GM18502 (cell line): ENCODE measurements around the gene KIAA1549.
A peak's percentile ranks its signal among the peaks of the same experiment; 100 is the strongest.

ENCODE experiments used
- ATAC-seq: cut with Tn5 transposase; IDR thresholded peaks from one replicate; pipeline ENCODE4 v1.9.1; 2021; ENCODE audit warnings: mild to moderate bottlenecking; ENCODE audit not compliant: unreplicated experiment, poor library complexity

The KIAA1549 gene

GRCh38 chr7:138916275-138916674, 64.9 kb downstream of the KIAA1549 start:
- ATAC-seq = no peak

- no peak for ATAC-seq
Measured at GRCh38 chr7:138913783-138914182, 67.4 kb downstream of the KIAA1549 start.

- no peak for ATAC-seq
Measured at GRCh38 chr7:138911007-138911406, 70.2 kb downstream of the KIAA1549 start.

DNA sequence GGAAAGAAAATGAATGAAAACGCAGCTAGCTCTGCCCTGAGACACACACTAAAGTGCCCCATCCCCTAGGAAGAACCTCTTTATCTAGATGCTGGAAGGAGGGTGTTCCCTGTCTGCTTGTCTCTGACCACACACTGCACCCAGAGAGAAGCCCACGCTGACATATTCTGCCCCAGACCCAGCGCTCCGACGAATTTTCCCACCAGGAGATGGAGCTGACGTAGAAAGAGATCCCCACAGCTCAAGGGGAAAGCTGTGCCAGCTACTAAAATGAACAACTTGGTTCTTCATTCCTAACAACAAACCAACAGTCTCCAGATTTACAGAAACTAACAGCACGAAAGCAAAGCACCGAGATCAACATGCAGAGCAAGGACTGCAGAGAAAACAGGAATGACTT, 73.3 kb downstream of the KIAA1549 start:
- no peak for ATAC-seq

- no peak for ATAC-seq
Measured at GRCh38 chr7:138907201-138907847, 73.9 kb downstream of the KIAA1549 start.

DNA sequence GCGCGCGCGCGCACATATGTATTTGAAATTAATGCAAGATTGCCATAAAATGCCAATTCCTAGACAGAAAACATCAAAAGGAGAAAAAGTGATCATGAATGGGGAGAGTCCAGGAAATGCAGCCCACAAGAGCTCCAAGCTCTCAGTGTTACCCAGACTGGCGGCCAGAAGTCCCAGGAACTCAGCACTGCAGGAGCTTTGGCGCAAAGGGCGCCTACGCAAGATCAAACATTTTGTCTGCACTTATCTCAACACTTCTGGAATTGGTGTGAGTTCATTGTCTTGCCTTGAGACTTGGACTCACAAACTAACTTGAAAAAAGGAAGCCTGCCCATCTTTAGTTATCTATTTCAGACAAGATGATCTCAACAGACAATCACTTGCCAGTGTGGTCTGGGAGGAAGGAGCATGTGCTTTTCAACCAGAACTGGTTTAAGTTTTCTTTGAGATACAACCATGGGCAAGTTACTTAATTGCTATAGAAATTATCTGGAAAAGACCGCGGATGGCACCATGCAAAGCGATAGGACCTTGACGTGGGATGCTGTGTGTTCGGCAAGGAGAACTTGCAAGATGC, 77.2 kb downstream of the KIAA1549 start:
- ATAC-seq = no peak

DNA sequence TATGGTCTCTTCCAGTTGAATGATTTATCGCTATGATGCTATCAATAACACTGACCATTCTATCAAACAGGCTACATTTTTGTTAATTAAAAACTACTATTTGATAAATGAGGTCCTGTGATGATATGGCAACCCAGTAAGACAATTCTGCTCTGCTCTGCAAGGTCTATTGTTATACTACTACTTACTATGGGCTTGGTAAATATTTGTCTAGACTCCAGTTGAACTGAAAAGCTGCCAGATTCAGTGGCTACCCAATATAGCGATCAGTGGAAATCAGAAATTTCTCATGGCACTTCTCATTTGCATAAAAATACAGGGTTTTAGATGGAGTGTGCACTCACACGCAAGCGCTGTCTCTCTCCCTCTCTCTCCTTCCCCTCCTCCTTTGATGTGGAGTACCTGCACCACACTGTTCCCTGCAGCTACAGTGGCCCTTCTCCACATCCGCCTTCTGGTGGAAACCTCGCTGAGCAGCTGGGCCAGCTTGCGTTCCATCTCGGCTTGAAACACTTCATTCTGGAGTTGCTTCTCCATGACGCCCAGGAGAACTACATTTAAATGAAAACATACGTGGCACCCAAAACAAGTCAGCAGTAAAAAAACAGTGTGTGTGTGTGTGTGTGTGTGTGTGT, 77.9 kb downstream of the KIAA1549 start:
- ATAC-seq = no peak

DNA sequence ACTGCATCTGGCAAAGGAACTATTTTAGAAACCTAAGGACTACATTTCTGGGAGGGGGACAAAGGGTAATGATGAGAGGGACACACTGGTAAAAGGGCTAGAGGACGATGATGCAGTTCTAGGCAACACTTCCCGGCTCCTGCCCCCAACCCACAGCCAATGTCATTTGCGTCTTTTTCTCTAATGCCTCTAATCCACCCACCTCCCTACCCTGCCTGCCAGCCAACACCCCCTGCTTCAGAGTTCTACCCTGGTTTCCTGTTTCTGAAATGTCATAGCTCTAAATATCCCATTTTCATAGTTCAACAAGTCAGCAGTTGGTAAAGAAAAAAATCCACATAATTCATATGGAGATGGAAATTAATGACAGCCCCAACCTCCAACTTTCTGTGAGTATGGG, 79.0 kb downstream of the KIAA1549 start:
- no peak for ATAC-seq

- no peak for ATAC-seq
Measured at GRCh38 chr7:138900035-138900828, 81.0 kb downstream of the KIAA1549 start.

- ATAC-seq = no peak
Measured at GRCh38 chr7:138898802-138899201, 82.4 kb downstream of the KIAA1549 start.

DNA sequence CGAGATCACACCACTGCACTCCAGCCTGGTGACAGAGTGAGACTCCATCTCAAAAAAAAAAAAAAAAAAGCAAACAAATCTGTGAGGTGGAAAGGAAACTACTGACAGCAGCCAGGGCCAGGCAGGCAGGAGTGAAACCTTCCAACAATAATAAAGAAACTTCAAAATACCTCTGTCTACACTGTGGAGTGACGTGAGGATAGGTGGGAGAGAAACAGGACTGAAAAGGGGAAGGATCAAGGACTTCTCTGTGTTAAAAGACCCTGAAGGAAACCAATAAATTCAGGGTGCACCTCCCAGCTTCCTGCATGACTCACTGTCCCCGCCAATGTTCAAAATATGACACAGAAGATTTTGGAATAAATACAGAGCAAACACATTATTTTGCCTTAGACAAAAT, 82.9 kb downstream of the KIAA1549 start:
- peak; percentile 72 for ATAC-seq

- no peak for ATAC-seq
Measured at GRCh38 chr7:138895679-138896078, 85.5 kb downstream of the KIAA1549 start.

DNA sequence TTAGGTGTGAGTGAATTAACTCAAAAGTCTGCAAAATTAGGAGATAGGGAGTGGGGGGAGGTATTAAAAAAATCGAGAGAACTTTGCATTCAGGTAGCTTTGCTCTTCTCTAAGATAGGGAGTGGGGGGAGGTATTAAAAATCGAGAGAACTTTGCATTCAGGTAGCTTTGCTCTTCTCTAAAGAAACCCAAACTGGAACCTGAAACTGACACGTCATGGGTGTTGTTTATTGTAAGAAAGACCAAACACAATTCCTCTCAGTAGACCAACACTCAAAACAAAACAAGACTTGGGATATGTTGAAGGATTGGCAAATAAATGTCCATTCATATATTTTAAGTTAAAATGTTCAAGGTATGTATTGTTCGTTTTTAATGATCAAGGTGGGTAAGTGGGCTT, 87.9 kb downstream of the KIAA1549 start:
- ATAC-seq = no peak

DNA sequence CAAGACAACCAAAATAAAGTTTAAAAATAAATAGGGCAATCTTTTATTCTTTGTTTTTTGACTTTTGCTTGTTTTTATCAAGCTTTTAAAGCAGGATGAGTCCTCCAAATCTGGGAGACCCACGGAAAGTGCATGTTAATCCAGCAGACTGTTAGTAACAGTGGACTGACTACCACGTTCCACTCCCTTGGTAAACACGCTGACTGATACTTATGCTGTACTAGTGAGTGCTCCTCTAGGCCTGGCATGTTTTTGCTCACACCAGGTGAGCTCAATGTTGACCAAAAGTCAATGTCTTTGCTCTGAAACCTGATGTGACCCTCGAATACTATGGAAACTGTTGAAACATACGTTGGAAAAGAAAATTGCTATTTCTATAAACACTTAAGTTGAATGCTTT, 88.4 kb downstream of the KIAA1549 start:
- no peak for ATAC-seq

DNA sequence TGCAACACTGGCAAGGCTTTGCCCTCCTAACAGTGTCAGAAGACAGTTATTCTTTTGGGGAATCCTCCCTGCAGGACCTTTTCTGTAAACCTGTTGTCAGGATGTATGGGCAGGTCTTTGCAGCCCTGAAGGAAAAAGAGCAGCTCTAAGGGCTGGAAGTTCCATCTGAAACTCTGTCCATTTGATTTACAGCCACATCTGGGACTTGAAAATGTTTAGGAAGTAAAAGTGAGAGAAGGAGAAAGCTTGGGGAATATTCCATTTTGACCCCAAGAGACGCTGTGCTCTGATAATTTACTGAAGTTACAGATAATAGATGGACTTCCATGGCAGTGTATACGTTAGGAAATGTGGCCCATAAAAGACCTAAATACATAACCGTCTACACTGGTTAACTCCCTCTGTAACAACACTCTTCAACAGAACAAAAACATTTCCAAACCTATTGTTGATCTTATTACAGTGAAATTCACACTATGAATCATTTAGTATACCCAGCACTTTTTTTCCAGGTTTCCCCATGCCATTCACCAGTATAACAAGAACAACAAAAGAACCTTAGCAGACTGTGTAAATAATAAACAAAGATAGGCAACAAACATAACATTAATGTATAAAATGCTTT, 89.1 kb downstream of the KIAA1549 start:
- no peak for ATAC-seq

DNA sequence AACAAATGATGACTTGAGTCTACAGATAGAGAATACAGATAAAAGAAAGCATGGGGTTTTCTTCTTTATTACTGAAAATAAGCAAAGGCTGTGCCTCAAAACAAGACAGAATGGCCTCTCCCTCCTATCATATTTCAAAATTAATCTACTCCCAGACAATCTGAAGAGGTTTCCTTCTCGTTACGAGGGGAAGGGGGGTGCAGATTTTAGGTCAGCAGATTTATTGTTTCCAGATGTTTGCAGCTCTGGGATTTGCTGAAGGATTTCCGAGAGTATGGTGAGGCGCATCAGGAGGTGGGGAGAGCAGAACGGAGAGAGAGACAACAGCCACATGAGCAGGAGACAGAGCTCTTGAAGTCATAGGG, 89.8 kb downstream of the KIAA1549 start:
- ATAC-seq = no peak

DNA sequence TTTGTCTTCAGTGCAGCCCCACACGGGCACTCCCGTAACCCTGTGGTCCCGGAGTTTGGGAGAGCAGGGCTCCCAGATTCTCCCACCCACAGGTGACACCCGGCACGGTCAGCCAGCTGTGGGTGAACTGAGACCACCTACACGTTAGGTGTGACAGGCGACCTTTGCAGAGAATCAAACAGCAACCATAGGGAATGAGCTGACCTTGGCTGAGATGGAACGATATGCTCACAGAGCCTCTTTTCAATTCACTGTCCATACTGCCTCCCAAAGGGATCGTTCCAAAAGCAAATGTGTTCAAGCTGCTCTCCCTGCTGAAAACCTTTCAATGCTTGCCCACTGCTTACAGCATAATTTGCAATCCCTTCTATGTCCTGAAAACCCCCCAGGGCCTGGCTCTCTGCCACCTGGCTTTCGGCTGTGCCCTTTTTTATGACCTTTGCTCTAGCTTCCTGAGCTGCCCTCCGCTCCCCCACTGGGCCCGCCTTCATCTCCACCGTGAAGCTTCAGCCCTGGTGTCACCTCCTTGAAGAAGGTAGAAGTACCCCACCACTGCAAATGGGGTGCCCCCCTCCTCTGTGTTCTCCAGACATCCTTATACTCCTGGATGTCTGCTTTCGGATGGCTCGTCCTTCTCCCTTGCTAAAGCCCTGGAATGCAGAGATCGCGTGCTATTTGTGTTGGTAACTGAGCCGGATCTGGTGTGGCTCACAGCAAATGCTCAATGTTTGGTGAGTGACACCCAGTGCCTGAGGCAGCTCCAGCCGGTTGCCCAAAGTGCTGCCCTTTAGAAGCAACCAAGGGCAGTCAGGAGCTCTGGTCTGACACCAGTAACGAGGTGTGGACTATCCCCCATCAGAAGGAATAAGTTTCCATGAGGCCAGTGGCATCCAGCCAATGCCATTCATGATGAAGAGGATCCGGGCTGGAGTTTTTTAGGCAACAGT, 90.4 kb downstream of the KIAA1549 start:
- no peak for ATAC-seq

- no peak for ATAC-seq
Measured at GRCh38 chr7:138889582-138890498, 91.3 kb downstream of the KIAA1549 start.
